Smooth muscle cell (in vitro differentiated cells): ENCODE data around the gene HIBCH. TPM values are rescaled to one million over a fixed set of nuclear protein-coding genes. Genes with fewer than 3 reads are reported as not detected.

Experiments used
- DNase-seq: peaks from one replicate; lab custom pipeline; 2025; ENCODE audit not compliant: unreplicated experiment; lab: John Stamatoyannopoulos, UW
- H2AFZ ChIP-seq: fragments of 200-600 bp; sonication (generic); 2 replicates; pipeline ENCODE4 v1.6.0; 2016; ENCODE audit warnings: antibody characterized with exemption, low read depth, mild to moderate bottlenecking
- H3F3A ChIP-seq: fragments of 200-600 bp; sonication (generic); 2 replicates; pipeline ENCODE4 v1.6.0; 2017; ENCODE audit warnings: antibody characterized with exemption, low read depth
- H3K27ac ChIP-seq: fragments of 200-600 bp; sonication (generic); 2 replicates; pipeline ENCODE4 v1.5.1; 2016; ENCODE audit warnings: low read depth, mild to moderate bottlenecking
- H3K27me3 ChIP-seq: fragments of 200-600 bp; sonication (generic); 2 replicates; pipeline ENCODE4 v1.6.1; 2016; ENCODE audit warnings: low read depth, mild to moderate bottlenecking
- H3K36me3 ChIP-seq: fragments of 200-600 bp; sonication (generic); 2 replicates; pipeline ENCODE4 v1.5.1; 2016; ENCODE audit warnings: low read depth
- H3K4me1 ChIP-seq: fragments of 200-600 bp; sonication (generic); 2 replicates; pipeline ENCODE4 v1.5.1; 2016; ENCODE audit warnings: low read depth
- H3K4me2 ChIP-seq: fragments of 200-600 bp; sonication (generic); 2 replicates; pipeline ENCODE4 v1.6.0; 2016; ENCODE audit warnings: mild to moderate bottlenecking
- H3K4me3 ChIP-seq: fragments of 200-600 bp; sonication (generic); 2 replicates; pipeline ENCODE4 v1.5.1; 2016; ENCODE audit warnings: mild to moderate bottlenecking
- H3K79me2 ChIP-seq: fragments of 200-600 bp; sonication (generic); 2 replicates; pipeline ENCODE4 v1.6.0; 2016; ENCODE audit warnings: low read depth, mild to moderate bottlenecking
- H3K9ac ChIP-seq: fragments of 200-600 bp; sonication (generic); 2 replicates; pipeline ENCODE4 v1.6.0; 2016; ENCODE audit warnings: low read depth
- H3K9me3 ChIP-seq: fragments of 200-600 bp; sonication (generic); replicated peaks from 2 replicates; pipeline ENCODE4 v1.5.1; 2016; ENCODE audit warnings: low read depth
- H4K20me1 ChIP-seq: fragments of 200-600 bp; sonication (generic); 2 replicates; pipeline ENCODE4 v1.6.0; 2016; ENCODE audit warnings: low read depth
- WGBS: methylation state at CpG from one replicate; pipeline ENCODE4 v1.1.7; 2016; ENCODE audit warnings: low lambda C conversion rate; 5-methylcytosine and 5-hydroxymethylcytosine counted together
- polyA plus RNA-seq: library from polyadenylated mRNA; unstranded; fragments of >200 nt; fragmentation: Nextera tagmentation; extraction: Ambion mirVana; gene quantifications from 2 replicates; pipeline ENCODE4 v1.2.1, GENCODE V29; 2016
- total RNA-seq: library from RNA; depleted of rRNA; stranded (reverse); fragments of >200 nt; gene quantifications from 2 replicates; pipeline ENCODE4 v1.2.3, GENCODE V29; 2014
- TF ChIP-seq, protein P1 (sequence below): fragments of 200-600 bp; sonication (generic); IDR thresholded peaks from 2 replicates; pipeline ENCODE4 v1.5.1; 2017; ENCODE audit warnings: borderline replicate concordance, mild to moderate bottlenecking, antibody characterized with exemption; ENCODE audit not compliant: insufficient read depth, poor library complexity, severe bottlenecking

The HIBCH gene
- total and polyA plus RNA-seq, 2 experiments from 2014 or later, result 16.6 to 18.1 TPM

DNA sequence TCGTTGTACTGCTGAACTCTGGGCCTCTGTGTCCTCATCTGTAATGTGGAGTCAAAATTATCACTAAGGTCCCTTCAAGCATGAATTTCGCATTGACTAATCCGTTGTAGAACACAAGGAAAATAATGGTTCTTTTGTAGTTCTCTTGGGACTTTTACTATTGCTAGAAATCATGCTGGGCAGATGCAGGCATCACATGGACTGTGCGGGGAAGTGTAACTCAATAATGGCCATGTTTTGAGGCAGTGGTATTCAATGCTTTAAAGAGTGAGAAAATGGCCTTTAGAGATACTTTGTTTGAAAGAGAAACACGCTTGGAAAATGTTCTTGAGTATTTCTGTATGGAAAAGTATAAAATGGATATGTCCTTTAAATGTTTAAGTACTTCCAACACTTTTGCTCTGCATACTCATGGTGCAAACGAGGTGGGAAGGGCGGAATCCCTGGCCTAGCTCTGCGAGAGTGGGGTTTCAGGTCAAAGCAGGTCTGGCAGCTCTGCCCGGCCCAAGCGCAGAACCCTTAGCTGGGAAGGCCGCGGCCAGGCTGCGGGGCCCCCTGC is 139.8 kb downstream of the HIBCH start:
- no peak overlapping the region for H3K9ac ChIP-seq
- peak overlapping the region; percentile 39 for H2AFZ ChIP-seq
- H3K27ac ChIP-seq, result no peak overlapping the region
- H3K4me3 ChIP-seq, result peak overlapping the region; percentile 63
- 46% methylated on average over 13 of the region's 13 CpGs for WGBS
- no peaks in the 10 kb centered on the region for H4K20me1 ChIP-seq
- no peaks in the 10 kb centered on the region for H3K36me3 ChIP-seq
- H3K4me1 ChIP-seq, result peaks cover 7% of the 10 kb centered on the region
- H3F3A ChIP-seq, result no peaks in the 10 kb centered on the region
- H3K27me3 ChIP-seq, result peaks cover 8% of the 10 kb centered on the region
- no peaks in the 10 kb centered on the region for H3K79me2 ChIP-seq
- DNase-seq, result no peak
- peak overlapping the region; percentile 96 for H3K4me2 ChIP-seq
- TF ChIP-seq, protein P1, sequence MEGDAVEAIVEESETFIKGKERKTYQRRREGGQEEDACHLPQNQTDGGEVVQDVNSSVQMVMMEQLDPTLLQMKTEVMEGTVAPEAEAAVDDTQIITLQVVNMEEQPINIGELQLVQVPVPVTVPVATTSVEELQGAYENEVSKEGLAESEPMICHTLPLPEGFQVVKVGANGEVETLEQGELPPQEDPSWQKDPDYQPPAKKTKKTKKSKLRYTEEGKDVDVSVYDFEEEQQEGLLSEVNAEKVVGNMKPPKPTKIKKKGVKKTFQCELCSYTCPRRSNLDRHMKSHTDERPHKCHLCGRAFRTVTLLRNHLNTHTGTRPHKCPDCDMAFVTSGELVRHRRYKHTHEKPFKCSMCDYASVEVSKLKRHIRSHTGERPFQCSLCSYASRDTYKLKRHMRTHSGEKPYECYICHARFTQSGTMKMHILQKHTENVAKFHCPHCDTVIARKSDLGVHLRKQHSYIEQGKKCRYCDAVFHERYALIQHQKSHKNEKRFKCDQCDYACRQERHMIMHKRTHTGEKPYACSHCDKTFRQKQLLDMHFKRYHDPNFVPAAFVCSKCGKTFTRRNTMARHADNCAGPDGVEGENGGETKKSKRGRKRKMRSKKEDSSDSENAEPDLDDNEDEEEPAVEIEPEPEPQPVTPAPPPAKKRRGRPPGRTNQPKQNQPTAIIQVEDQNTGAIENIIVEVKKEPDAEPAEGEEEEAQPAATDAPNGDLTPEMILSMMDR, result peak; percentile 25
- no peaks in the 10 kb centered on the region for H3K9me3 ChIP-seq

DNA sequence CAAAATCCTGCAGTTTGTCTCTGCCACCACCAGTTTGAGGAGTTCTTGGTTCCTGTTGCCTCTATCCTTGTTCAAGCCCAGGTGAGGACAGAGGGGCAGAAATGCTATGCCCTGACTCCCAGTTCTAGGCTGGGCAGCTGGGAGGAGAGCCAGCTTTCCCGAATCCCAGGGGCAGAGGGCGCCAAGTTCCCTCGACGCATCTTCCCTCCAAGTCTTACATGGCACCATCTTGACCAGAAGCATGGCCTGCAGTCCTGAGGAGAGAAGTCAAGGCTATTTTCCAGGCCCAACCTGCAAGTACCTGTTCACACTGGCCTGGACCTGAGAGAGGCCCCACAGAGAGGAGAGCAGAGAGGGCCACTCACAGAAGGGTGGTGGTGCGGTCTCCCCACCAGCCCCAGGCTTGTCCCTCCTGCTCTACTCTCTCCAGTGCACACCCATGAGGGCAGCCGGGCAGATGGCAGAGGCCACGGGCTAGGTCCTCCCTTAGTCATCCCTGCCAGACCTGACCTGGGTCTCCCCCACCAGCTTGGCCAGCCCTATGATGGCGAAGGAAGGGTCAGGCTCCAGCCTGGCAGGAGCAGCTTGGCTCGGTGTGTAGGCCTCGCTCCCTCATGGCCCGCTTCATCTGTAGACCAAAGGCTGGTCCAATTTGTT is 141.4 kb downstream of the HIBCH start:
- Histone ChIP-seq H3K27ac (no peak overlapping the region), H3K4me3 (no peak overlapping the region), H3K9ac (no peak overlapping the region), H4K20me1 (no peaks in the 10 kb centered on the region), H3K9me3 (no peaks in the 10 kb centered on the region), H3K79me2 (no peaks in the 10 kb centered on the region), H2AFZ (no peak overlapping the region), H3K36me3 (no peaks in the 10 kb centered on the region), H3K27me3 (peaks cover 8% of the 10 kb centered on the region), H3F3A (no peaks in the 10 kb centered on the region), H3K4me2 (no peak overlapping the region), H3K4me1 (peaks cover 7% of the 10 kb centered on the region)
- whole genome bisulfite sequencing, result 96% methylated on average over 11 of the region's 11 CpGs
- no peak for DNase-seq
- TF ChIP-seq, protein P1, result no peak

GRCh38 chr2:190177249-190178040 is 142.2 kb downstream of the HIBCH start:
- Histone ChIP-seq H3K36me3 (no peaks in the 10 kb centered on the region), H3K27ac (no peak overlapping the region), H3K4me3 (no peak overlapping the region), H3K4me2 (no peak overlapping the region), H3F3A (no peaks in the 10 kb centered on the region), H2AFZ (no peak overlapping the region), H3K4me1 (peaks cover 7% of the 10 kb centered on the region), H3K9ac (no peak overlapping the region), H3K27me3 (peaks cover 5% of the 10 kb centered on the region), H4K20me1 (no peaks in the 10 kb centered on the region), H3K79me2 (no peaks in the 10 kb centered on the region), H3K9me3 (no peaks in the 10 kb centered on the region)
- 60% methylated on average over 13 of the region's 13 CpGs for WGBS
- TF ChIP-seq, protein P1, result no peak
- no peak for DNase-seq
